ENCODE measurements around the gene MFSD2A.
"Not testable (repeated sequence)": the region's sequence is repeated elsewhere in the genome, so short reads cannot be mapped to it uniquely, and the experiment has no call there.

MFSD2A gene

DNA sequence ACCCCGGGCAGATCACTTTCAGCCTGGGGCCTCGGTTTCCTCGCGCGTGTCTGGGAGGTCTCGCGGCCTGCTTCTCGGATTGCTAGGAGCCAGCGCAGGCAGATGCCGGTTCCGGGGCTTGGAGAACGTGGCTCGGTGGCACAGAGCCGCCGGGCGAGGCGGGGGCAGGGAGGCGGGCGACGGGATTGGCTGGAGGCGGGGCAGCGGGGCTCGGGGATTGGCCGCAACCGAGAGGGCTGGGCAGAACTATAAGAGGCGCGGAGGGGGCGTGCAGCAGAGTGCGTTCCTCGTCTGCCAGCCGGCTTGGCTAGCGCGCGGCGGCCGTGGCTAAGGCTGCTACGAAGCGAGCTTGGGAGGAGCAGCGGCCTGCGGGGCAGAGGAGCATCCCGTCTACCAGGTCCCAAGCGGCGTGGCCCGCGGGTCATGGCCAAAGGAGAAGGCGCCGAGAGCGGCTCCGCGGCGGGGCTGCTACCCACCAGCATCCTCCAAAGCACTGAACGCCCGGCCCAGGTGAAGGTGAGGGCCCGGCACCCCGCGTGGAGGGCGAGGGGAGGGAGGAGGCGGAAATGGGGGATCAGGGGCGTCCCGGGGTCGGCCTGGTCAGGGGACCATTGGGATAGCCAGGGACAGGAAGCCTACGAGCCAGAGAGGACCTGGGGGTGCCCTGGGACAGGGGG lies at the start of gene MFSD2A:
Gene MFSD2A (plus strand): TSS at position 276 of the 677 bp plus-strand sequence. CDS start 148 bp downstream, at position 424.
- peak; percentile 65 for DNase-seq (ENCODE audit: low read depth)

DNA sequence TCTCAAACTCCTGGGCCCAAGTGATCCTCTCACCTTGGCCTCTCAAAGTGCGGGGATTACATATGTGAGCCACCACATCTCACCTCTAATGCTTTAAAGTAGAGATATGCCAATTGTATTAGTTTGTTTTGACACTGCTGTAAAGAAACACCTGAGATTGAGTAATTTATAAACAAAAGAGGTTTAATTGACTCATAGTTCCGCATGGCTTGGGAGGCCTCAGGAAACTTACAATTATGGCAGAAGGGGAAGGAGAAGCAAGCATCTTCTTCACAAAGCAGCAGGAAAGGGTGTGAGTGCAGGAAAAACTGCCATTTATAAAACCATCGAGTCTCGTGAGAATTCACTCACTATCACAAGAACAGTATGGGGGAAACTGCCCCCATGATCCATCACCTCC lies 49.8 kb upstream of the MFSD2A start:
- no peak for DNase-seq (ENCODE audit: low read depth)

DNA sequence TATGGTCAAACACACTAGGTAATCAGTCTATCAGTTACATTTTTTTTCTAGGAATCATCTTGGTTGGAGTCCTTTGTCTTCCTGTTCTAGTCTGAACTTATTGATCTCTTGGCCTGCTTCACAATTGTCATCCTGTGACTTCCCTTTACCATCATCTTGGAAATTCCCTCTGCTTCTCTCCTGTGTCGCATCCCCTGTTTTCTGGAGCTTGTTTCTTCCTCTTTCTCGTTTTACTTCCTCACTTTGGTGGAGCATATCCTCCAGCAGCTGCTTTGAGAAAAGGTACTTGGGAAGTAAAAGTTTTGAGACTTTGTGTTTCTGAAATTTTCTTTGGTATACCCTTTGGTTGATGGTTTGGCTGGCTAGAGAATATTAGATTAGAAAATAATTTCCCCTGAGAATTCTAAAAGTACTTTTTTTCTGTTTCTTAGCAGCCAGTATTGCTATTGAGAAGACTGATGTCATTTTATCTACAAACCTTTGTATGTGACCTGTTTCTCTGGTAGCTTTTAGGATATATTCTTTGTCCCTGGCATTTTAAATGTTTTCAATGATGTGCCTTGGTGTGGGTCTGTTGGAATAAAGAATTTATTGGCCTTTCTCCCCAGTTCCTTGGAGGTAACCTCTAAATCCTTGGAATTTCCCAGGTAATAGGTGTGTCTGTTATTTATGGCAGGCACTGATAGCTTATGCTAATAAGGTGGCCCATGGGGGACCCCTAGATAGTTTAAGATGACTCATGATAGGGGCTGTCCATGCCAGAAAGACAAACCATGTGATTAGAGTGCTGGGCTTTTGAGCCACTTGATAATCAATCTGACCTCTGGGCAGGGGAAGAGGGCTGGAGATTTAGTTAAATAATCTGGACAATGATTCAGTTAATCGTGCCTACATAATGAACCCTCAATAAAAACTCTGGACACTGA lies 47.2 kb upstream of the MFSD2A start:
- DNase-seq (ENCODE audit: low read depth) = no peak

DNA sequence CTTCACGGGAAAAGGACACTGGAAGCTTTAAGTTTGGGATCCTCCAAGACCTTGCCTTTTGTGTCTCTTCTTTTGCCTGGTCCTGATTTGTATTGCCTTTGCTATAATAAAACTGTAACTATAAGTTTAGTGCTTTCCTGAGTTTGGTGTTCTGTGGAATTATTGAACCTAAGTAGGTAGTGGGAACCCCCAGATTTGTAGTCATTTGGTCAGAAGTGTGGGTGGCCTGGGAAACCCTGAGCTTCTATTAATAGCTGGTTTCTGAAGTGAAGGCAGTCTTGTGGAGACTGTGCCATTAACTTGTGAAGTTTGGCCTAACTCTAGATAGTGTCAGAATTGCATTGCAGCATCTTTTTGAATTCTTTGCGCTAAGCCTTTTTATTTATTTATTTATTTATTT lies 46.4 kb upstream of the MFSD2A start:
- no peak for DNase-seq (ENCODE audit: low read depth)

DNA sequence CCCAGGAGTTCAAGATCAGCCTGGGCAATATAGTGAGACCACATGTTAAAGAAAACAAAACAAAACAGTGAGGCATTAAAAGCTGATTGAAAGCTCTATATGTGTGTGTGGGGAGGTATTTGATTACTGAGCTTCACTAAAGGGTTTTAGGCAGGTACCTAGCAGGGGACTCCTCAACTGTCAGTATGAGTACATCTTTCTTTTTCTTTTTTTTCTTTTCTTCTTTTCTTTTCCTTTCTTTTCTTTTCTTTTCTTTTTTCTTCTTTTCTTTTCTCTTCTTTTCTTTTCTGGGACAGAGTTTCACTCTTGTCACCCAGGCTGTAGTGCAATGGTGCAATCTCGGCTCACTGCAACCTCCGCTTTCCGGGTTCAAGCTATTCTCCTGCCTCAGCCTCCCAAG lies 44.7 kb upstream of the MFSD2A start:
- DNase-seq (ENCODE audit: low read depth) = no peak

DNA sequence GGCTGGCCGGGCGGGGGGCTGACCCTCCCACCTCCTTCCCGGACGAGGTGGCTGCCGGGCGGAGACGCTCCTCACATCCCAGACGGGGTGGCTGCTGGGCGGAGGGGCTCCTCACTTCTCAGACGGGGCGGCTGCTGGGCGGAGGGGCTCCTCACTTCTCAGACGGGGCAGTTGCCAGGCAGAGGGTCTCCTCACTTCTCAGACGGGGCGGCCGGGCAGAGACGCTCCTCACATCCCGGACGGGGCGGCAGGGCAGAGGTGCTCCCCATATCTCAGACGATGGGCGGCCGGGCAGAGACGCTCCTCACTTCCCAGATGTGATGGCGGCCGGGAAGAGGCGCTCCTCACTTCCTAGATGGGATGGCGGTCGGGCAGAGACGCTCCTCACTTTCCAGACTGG lies 41.8 kb upstream of the MFSD2A start:
- not testable (repeated sequence) for DNase-seq (ENCODE audit: low read depth)

DNA sequence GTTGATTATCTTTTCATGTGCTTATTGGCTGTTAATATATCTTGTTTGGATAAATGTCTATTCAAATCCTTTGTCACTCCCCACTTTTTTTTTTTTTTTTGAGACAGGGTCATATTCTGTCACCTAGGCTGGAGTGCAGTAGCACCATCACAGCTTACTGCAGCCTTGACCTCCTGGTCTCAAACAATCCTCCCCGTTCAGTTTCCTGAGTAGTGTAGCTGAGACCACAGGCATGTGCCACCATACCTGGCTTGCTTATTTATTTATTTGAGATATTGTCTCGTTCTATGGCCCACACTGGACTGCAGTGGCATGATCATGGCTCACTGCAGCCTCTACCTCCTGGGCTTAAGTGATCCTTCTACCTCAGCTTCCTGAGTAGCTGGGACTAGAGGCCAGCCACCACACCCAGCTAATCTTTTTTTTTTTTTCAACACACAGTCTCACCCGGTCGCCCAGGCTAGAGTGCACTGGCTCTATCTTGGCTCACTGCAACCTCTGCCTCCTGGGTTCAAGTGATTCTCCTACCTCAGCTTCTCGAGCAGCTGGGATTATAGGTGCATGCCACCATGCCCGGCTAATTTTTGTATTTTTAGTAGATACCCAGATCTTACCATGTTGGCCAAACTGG lies 39.3 kb upstream of the MFSD2A start:
- no peak for DNase-seq (ENCODE audit: low read depth)

DNA sequence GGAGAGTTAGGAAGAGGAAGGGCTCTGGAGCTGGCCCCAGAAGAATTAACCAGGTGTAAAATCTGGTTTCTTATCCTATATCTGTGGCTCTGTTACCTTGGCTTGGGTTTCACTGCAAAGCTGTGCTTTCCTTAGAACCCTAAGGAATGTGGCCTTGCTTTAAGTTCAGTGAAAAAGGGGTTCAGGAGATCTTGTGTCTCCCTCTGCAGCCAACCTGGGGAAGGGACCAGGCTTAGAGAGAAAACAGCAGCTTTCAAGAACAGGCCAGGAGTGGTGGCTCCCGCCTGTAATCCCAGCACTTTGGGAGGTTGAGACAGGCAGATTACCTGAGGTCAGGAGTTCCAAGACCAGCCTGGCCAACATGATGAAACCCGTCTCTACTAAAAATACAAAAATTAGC lies 37.1 kb upstream of the MFSD2A start:
- no peak for DNase-seq (ENCODE audit: low read depth)

DNA sequence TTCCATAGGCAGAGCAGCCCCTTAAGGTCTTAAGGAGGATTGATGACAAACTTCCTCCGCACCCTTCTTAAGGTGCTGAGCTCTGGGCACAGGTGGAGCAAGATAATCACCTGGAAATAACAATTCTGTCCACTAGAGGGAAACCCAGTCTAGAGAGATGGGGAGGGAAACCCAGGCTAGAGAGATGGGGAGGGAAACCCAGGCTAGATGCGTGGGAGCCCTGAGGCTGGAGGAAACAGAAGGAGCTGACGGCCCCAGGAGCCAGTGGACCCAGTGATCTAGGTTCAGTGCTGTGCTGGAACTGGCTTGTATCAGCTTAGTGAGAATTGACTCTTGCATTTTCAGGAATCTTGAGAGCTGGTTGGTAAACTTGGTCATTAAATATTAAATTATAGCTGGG lies 35.4 kb upstream of the MFSD2A start:
- DNase-seq (ENCODE audit: low read depth) = no peak

DNA sequence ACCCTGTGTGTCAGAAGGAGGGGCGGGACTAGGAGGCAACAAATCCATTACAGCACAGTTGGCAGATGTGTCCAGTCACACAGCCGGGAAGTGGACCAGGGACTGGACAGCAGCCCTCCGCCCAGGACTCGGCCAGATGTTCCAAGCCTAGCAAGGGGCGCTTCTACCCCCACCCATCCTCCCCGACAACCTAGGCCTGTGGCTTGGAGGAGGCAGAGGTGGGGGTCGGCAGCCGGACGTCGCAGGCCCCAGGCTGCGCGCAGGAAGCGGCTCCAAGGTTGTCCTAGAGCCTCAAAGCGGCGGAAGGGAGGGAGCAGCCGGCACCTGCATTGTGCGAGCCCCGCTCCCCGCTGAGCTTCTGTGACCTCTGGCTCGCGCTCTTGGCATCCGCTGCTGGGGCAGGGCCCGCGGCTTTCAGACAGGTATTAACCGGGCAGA lies 32.7 kb upstream of the MFSD2A start:
- no peak for DNase-seq (ENCODE audit: low read depth)

DNA sequence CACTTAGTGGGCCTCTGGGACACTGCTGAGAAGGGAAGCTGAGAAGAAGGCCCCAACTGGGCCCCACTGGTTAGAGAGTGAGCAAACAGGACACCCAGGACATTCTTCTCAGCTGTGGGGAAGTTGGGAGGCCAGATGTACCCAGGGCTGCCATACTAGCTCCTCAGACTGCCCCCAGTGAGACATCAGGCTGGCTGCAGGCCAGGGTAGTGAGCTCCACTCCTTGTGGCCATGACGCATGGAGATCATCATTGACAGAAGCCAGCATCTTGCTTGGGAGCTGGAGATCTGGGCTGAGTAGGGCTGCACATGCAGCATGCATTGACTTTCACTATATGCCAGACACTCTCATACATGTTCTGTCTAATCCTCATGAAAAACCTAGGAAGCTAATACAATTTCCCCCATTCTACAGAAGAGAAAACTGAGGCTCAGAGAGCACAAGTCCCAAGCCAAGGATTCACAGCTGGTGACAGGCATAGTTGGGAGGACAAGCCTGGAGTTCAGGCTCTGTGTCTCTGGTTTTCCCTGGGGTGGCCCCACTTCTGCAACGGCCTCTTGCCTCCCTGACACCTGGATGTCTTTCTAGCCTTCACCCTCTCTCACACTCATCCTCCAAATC lies 29.1 kb upstream of the MFSD2A start:
- no peak for DNase-seq (ENCODE audit: low read depth)

DNA sequence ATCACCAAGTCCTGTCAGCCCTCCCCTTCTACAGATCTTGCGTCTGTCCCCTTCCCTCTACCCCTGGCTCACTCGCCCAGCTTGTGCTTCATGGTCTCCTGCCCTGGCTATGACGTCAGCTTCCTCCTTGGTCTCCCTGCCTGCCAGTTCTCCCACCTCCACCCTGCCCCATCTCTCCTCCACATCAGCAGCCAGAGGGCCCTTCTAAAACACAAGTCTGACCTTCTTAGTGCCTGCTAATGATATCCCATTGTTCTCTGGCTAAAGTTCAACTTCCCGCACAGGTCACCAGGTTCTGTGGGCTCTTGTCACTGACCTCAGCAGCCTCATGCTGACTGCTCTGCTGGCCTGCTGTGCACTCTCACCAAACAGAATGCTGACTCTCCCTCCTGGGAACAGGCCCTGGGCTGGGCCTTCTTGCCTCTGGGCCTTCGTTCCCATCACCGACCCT lies 28.6 kb upstream of the MFSD2A start:
- DNase-seq (ENCODE audit: low read depth) = no peak

DNA sequence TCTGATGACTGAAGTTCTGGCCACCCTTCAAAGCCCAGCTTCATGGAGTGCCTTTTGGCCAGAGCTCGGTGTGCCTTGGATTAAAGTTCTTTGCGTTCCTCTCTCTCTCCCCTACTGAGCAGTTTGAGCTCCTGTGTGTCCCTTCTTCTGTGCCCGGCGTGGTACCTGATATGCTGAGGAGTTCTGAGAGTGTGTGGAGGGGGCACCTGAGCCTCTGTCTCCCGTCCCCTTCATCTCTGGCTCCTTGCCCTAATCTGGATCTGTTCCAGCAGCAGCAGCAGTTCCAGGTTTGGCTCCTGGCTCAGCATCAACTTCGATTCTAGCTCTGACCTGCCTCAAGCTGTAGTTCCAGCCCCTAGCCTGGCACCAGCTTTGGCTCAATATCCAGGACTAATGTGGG lies 28.1 kb upstream of the MFSD2A start:
- no peak for DNase-seq (ENCODE audit: low read depth)

DNA sequence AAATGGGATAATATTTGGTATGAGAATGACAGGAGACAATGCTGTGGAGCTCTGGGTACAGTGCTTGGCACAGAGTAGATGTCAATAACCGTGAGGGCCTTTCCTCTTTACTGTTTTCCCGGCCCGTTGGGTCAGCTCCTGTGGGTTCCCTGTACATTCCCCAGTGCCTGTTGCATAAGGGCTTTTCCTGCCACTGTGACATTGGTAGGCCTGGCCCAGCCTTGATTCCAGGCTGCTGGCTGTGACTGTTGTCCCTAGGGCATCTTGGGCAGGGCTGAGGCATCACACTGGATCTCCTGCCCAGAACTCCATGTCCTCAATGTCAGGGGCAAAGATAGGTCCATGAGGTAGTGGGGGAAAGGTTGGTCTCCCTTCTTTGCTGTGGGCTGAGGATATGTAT lies 27.4 kb upstream of the MFSD2A start:
- no peak for DNase-seq (ENCODE audit: low read depth)

DNA sequence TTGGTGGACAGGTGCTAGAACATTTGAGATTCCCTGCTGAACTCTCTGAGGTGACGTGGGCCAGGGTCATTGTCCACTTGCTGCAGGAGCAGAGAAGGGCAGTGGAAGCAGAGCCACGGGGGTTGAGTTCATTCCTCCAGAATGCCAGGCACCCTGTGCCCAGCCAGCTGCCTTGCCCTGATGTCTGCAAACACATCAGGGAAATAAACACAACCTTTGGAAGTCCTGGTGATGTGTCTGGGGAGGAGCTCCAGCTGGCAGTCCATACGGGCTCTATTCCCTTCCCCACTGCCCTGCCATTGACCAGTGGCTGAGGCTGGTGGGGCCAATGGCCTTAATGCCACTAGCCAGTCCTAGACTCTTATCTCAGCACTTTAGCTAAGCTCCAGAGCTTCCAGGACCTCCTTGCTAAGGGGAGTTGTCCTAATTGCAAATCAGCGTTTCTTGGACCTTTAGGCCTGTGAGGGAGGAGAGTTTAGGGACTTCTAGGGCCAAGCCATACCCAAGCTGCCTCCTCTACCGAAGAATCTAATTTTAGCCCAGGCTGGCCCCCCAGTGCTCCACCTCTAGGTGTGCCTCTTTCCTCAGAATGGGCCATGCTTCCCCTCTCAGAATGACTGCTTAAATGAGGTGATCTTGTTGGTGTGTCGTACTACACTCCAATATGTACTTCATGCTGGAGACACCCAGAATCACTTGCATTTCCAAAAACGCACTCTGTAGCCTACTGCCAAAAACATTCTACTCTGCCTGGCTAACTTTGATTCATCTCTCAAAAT lies 25.9 kb upstream of the MFSD2A start:
- DNase-seq (ENCODE audit: low read depth) = no peak

DNA sequence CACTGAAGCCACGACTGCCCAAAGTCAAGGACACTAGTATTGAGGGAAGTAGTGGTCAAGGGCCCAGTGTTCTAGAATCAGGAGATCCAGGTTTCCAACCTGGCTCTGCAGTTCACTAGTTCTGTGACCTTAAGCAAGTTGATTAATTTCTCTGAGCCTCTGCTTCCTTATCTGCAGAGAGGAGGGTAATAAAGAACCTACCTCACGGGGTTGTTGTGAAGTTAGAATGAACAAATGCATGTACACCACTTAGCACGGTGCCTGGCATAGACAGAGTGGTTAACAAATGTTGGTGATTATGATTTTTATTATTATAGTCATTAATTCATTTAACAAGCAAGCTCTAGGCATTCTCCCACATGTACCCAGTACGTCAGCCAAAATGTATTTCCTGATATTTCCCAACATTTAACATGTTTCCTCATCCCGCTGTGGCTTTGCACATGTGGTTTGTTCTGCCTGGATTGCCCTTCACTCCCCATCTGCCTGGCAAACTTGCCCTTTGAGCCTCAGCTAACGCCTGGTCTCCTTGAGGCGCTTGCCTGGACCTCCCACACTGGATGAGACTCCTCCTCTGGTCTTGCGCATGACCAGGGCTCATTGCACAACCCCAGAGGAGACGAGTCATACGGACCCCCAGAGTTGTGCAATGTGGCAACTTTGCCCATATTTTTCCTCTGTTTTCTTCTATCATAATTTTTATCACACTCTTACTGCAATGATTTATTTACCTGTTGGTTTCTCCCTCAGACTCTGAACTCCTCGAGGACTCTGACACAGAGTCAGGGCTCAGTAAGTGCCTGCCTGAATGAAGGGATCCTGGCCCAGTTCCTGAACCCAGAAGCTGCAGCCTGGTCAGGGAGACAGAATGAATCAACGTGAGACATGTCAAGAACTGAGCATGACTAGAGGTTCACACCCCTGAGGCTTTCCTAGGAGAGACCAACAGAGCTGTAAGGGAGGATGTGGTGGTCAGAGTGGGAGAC lies 20.7 kb upstream of the MFSD2A start:
- no peak for DNase-seq (ENCODE audit: low read depth)

DNA sequence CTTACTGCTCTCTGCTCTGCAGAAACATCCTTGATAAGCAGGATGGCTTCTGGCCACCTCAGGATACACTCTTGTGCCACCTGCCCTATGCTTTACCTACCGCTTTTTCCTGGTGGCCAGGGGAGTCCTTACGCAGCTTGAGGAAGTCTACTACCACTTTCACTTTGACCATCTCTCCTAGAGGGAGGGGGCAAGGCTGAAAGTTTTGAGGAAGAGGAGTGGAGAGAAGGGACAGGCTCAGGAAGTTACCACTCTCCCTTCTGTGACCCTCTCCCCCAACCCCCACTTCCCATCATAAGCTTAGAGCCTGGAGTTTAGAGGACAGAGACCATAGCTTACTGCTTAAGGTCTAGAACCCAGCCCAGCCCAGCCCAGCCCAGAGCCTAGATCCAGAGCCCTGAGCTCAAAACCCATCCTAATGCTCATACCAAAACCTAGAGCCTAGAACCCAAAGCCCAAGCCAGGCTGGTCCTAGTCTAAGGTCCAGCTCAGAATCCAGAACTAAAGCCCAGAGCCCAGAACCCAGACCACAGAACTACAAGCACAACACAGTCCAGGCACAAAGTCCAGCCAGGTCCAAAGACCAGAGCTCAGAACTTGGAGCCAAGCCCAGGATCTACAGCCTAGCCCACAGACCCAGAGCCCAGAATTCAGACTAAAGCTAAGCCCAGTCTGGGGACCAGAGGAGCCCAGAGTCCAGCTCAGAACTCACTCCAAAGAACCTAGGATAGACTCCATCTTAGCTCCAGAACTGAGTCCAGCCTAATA lies 18.0 kb upstream of the MFSD2A start:
- DNase-seq (ENCODE audit: low read depth) = no peak

DNA sequence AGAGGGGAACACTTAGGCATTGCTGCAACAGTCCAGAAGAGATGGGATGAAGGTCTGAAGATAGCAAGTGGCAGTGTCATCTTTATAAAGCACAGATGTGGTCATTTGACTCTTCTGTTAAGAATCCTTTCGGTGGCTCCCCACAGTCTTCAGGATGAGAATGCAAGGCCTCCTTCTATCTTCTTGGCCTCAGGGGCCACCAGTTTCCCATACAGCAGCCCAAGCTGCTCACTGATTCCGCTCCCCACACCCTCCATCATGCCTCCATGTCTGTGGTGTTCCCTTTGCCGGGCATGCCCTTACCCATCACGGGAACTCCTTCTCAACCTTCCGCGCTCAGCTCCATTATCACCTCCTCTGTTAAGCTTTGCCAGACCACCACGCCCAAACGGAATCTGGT lies 16.1 kb upstream of the MFSD2A start:
- no peak for DNase-seq (ENCODE audit: low read depth)

DNA sequence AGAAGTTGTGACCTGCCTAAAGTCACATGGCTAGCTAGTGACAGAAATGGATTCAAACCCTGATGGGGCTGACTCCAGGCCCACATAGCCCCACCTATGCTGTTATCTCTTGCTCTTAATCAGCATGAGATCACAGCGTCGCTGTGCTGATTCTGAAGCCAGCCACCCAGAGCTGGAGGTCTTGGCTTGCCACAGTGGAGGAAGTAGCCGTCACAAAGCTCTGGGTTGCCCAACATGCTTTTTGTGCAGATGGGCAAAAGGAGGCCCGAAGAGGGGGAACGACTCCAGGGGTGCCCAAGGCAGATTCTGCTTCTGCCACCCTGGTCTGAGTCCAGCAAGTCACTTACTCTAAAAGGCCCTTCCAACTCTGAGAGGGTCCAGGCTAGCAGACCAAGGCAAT lies 14.7 kb upstream of the MFSD2A start:
- DNase-seq (ENCODE audit: low read depth) = no peak
